Adipocyte (in vitro differentiated cells): ENCODE data around the gene IL1B.
A peak's percentile ranks its signal among the peaks of the same experiment; 100 is the strongest.

Experiments used
- DNase-seq: peaks from one replicate; pipeline ENCODE4 v3.0.0-alpha.2; 2015; ENCODE audit warnings: low read depth
- H3K27me3 ChIP-seq: replicated peaks from 2 replicates; pipeline ENCODE4 v1.7.0; 2013; ENCODE audit warnings: mild to moderate bottlenecking, low read length, moderate library complexity; ENCODE audit not compliant: control insufficient read depth, insufficient read depth
- H3K36me3 ChIP-seq: 2 replicates; pipeline ENCODE4 v1.7.0; 2013; ENCODE audit warnings: low read length, mild to moderate bottlenecking, moderate library complexity; ENCODE audit not compliant: control insufficient read depth, insufficient read depth, severe bottlenecking
- H3K4me1 ChIP-seq: 2 replicates; pipeline ENCODE4 v1.7.0; 2013; ENCODE audit warnings: mild to moderate bottlenecking, low read length, moderate library complexity; ENCODE audit not compliant: control insufficient read depth, insufficient read depth
- H3K4me3 ChIP-seq: 2 replicates; pipeline ENCODE4 v1.7.0; 2013; ENCODE audit warnings: mild to moderate bottlenecking, low read length, moderate library complexity
- H3K9ac ChIP-seq: 2 replicates; pipeline ENCODE4 v1.7.0; 2013; ENCODE audit warnings: mild to moderate bottlenecking, low read length, moderate library complexity
- H3K9me3 ChIP-seq: 2 replicates; pipeline ENCODE4 v1.7.0; 2013; ENCODE audit warnings: mild to moderate bottlenecking, low read length, moderate library complexity; ENCODE audit not compliant: control insufficient read depth

IL1B gene

DNA sequence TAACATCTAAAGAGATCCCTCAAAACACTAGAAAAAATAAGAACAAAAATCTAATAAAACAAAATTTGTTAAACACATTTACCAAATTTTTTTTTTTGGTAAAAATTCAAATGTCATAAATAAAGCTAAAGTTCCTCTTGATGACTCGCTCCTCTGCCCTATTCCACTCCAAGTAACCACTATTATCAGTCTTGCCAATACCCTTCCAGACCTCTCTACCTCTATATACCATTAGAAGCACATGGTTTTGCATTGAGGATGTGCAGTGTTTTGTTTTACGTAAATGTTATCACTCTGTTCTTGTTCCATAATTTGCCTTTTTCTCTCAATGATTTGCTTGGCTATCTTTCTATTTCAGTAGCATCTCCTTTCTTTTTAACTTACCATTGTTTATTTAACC lies 10.9 kb downstream of the IL1B start:
- H3K9ac ChIP-seq, result no peak overlapping the region
- no peaks in the 10 kb centered on the region for H3K36me3 ChIP-seq
- peaks cover 9% of the 10 kb centered on the region for H3K4me1 ChIP-seq
- no peak for DNase-seq
- no peak overlapping the region for H3K4me3 ChIP-seq
- H3K27me3 ChIP-seq, result peaks cover 6% of the 10 kb centered on the region
- H3K9me3 ChIP-seq, result no peaks in the 10 kb centered on the region

DNA sequence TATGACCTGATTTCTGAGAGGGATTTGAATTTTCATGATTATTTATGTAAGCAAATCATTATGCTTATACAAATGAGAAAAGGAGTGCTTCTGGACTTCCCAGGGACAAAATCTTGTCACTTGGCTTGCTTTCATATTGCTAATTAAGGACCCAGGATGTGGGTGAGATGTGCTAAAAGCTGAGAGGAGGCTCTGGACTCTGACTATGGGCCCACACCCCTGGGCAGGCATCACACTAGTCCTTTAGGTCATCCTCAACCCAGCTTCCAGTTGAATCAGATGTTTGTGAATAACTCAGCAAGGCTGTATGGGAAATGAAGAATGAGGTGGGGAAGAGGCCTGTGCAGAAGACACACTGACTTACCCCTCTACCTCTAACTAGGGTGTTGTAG lies 11.9 kb downstream of the IL1B start:
- Histone ChIP-seq H3K36me3 (no peaks in the 10 kb centered on the region), H3K4me3 (no peak overlapping the region), H3K9me3 (no peaks in the 10 kb centered on the region), H3K27me3 (peaks cover 6% of the 10 kb centered on the region), H3K4me1 (peaks cover 9% of the 10 kb centered on the region), H3K9ac (no peak overlapping the region)
- no peak for DNase-seq

DNA sequence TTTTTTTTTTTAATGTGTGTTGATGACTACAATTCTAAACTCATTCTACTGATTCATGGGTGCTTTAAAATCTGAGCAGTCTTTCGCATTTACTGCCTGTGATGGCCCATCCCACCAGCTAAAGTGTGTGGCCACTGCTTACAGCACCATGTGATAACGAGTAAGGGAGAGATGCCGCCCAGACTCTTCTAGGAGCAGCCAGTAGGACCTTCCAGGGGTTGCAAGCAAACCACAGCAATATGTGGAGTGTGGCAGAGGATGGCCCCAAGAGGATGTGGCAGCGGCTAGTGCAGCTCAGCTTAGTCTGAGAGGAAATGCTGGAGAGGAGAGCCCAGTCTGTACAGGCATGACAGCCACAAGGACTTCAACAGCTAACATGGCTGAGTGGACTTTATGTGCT lies 14.9 kb downstream of the IL1B start:
- Histone ChIP-seq H3K27me3 (peaks cover 6% of the 10 kb centered on the region), H3K9me3 (no peaks in the 10 kb centered on the region), H3K4me3 (no peak overlapping the region), H3K4me1 (peaks cover 17% of the 10 kb centered on the region), H3K36me3 (no peaks in the 10 kb centered on the region), H3K9ac (no peak overlapping the region)
- no peak for DNase-seq

DNA sequence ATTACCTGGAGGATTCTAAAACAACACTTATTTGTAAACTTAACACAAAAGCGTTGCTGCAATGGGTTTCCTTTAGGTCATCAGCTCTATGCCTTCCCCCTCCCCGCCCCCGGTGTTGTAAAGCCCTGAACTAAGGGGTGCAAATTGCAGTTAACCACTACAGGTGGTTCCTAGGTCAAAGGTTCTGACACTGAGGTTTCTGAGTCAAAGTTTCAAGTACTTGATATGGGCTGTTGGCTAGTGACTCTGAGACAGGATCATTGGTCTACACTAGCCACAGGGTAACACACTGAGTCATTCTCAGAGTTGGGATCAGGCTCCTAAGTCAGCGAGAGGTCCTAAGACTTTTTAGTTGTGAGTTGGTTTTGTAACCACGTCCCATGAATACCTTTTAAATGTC lies 15.4 kb downstream of the IL1B start:
- Histone ChIP-seq H3K9me3 (no peaks in the 10 kb centered on the region), H3K9ac (no peak overlapping the region), H3K36me3 (no peaks in the 10 kb centered on the region), H3K4me1 (peaks cover 17% of the 10 kb centered on the region), H3K4me3 (no peak overlapping the region), H3K27me3 (peaks cover 6% of the 10 kb centered on the region)
- DNase-seq, result no peak

DNA sequence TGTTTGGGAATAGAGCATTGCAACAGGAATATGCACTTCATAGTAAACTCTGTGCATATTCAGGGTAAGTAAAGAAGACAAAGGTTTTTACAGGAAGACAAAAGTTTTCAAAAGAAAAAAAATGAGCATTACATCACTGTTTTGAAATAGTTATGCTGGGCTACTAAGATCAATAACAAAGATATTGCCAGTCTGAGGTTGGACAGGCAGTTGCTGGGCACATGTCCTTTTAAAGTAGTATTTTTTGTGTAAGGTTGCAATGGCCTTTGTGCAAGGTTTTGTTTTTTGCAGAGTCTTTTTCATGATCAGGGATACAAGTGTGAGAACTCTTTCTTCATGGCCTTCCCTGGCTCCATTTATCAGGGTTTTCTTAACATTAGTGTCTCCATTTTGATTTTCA lies 16.2 kb downstream of the IL1B start:
- peaks cover 17% of the 10 kb centered on the region for H3K4me1 ChIP-seq
- no peak for DNase-seq
- peaks cover 6% of the 10 kb centered on the region for H3K27me3 ChIP-seq
- no peak overlapping the region for H3K4me3 ChIP-seq
- no peak overlapping the region for H3K9ac ChIP-seq
- H3K36me3 ChIP-seq, result no peaks in the 10 kb centered on the region
- no peaks in the 10 kb centered on the region for H3K9me3 ChIP-seq

DNA sequence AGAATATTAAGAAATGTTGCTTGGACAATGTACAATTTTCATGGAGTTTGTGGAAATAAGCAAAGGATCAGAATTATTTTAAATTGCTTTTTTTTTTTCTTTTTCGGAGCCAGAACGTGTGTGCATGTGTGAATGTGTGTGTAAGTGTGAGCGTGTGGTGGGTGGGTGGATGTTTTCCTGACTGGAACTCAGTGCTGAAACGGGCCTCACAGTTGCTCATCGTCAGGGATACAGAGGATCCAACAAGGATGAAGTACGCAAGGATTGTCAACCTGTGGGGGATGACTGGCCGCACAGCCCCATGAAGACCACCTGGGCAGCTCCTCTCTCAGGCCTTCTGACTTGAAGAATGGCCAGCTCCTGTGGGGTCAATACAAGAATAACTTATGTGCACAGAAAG lies 17.5 kb downstream of the IL1B start:
- Histone ChIP-seq H3K4me3 (no peak overlapping the region), H3K36me3 (no peaks in the 10 kb centered on the region), H3K4me1 (peaks cover 16% of the 10 kb centered on the region), H3K9ac (no peak overlapping the region), H3K27me3 (peaks cover 6% of the 10 kb centered on the region), H3K9me3 (no peaks in the 10 kb centered on the region)
- no peak for DNase-seq

DNA sequence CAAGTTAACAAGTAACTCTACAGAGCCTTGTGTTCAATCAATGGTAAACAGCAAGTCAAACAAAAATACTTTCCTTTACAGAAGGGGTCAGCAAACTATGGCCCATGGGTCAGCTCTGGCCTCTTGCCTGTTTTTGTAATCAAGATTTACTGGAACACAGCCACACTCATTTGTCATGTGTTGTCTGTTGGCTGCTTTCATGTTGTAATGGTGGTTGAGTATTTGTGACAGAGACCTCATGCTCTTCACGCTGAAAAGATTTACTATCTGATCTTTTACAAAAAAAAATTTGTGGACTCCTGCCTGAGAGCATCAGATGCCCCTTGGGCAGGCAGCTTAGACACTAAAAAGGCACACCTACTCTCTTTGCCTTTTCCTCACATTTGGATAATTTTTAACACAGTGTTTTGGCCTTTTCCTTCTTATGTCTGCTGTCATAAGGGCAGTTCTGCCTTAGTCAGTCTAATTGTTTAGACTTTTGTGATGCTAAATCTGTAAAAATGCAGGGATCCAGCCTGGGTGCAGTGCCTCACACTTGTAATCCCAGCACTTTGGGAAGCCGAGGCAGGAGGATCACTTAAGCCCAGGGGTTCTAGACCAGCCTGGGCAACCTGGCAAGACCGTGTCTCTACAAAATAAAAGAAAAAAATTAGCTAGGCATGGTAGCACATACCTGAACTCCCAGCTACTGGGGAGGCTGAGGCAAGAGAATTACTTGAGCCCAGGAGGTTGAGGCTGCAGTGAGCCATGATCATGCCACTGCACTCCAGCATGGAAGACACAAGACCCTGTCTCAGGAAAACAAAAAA lies 18.3 kb downstream of the IL1B start:
- Histone ChIP-seq H3K27me3 (peaks cover 6% of the 10 kb centered on the region), H3K9ac (no peak overlapping the region), H3K4me1 (peaks cover 19% of the 10 kb centered on the region), H3K4me3 (no peak overlapping the region), H3K36me3 (no peaks in the 10 kb centered on the region), H3K9me3 (no peaks in the 10 kb centered on the region)
- no peak for DNase-seq

DNA sequence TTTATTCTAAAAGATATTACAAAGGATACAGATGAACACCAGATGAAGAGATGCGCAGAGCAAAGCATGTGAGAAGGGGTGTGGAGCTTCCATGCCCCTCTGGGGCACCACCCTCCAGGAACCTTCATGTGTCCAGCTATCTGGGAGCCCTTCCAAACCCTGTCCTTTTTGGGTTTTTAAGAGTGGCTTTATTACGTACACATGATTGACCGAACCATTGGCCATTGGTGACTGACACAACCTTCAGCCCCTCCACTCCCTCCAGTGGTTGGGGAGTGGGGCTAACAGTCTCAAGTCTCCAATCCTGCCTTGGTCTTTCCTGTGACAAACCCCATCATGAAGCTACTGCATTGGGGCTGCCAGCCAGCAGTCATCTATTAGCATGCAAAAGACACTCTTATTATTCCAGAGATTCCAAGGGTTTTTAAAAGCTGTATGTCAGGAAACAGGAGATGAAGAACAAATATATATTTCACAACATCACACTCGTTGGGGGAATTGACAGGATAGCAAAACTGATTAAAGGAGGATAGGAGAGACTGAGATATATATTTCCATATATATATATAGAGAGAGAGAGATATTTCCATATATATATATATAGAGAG lies 19.4 kb downstream of the IL1B start:
- Histone ChIP-seq H3K4me3 (no peak overlapping the region), H3K36me3 (no peaks in the 10 kb centered on the region), H3K9ac (no peak overlapping the region), H3K4me1 (peaks cover 31% of the 10 kb centered on the region), H3K9me3 (no peaks in the 10 kb centered on the region), H3K27me3 (peaks cover 4% of the 10 kb centered on the region)
- DNase-seq, result no peak

DNA sequence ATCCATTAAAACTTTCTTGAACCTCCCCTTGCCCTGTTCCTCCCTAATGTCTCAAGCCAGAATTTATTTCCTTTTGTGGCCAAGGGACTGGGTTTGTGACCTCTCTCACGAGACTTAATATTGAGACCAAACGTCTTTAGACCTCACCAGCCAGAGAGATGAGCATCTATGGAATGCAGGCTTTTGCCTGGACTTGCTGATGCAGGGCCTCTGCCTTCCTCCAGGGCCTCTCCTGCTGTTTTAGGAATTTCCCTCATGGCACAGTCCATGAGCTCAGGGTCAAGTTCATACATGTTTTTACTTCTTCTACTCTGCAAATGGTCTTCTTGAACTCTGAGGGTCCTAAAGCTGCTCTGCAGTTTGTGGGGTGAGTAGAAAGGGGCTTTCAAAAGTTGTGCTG lies 22.3 kb downstream of the IL1B start:
- no peaks in the 10 kb centered on the region for H3K27me3 ChIP-seq
- H3K9ac ChIP-seq, result no peak overlapping the region
- no peaks in the 10 kb centered on the region for H3K9me3 ChIP-seq
- no peak overlapping the region for H3K4me3 ChIP-seq
- peaks cover 31% of the 10 kb centered on the region for H3K4me1 ChIP-seq
- DNase-seq, result peak; percentile 57
- no peaks in the 10 kb centered on the region for H3K36me3 ChIP-seq

DNA sequence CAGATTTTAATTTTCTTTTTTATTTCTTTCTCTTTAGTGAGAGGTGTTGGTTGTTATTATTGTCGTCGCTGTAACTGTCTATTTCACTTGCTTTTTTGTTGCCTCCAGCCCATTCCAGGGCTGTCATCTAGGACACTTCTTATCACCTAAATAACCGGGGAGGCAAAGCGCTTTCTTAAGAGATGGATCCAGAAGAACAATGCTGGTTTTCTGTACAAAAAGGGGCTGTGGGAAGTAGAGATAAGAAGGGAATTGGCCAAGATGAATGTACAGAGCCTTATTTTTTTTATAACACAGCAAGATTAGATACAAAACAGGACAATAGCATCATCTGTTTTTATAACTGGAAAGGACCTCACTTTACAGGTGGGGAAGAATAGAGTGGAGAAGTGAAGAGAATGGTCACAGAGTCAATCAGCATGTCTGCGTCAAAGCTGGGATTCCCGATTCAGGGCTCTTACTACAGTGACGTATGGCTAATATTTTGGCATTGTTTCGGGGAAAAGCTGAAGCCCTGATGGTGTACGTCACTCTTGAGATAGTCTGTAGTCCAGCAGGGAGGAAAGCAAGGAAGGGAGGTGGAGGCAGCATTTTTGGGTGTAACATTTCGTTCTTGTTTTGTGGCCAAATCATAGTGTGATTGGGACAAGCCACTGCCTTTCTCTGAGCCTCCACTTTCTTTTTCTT lies 23.2 kb downstream of the IL1B start:
- H3K27me3 ChIP-seq, result no peaks in the 10 kb centered on the region
- H3K9me3 ChIP-seq, result no peaks in the 10 kb centered on the region
- H3K4me1 ChIP-seq, result peaks cover 30% of the 10 kb centered on the region
- DNase-seq, result no peak
- no peak overlapping the region for H3K4me3 ChIP-seq
- H3K36me3 ChIP-seq, result no peaks in the 10 kb centered on the region
- no peak overlapping the region for H3K9ac ChIP-seq

DNA sequence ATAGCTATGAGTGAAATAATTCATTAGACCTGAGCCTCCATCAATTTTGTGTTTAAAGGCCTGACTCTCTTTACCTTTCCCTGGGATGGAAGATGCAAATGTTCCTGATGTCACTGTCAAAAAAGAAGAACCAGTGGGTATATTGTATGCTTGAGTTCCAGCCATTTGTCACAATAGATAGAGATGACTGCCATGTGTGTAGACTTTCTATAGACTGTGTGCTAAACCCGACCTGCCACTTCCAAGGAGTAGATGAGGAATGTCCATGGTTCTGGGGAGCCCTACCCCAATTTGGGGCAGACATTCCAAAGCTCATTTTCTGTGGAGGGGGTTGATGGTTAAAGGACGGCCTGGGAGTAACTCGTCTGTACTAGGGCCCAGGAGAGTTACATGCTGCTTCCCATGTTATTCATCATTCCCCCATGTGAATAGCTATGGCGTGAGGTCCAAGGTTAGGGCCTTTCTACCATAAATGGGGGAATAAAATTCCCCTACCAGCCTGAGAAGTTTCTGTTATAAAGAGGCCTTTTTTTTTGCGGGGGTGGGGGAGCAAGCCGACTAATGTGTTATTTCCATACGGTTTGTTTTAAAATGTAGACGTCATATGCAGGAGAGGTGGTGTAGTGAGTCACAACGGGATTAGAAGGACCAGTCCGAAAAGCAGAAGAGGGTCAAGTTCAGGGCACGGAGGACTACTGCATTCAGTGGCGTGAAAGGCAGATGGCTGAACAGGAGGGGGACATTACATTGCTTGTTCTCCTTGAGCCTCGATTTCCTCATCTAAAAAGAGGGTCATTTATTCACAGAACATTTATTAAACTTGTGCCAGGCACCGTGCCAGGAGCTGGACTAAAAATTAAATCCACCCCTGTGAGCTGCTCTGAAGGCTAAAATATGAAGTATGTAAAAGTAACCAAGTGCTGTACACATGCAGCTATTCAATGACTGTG lies 24.0 kb downstream of the IL1B start:
- DNase-seq, result peak; percentile 86
- Histone ChIP-seq H3K4me3 (no peak overlapping the region), H3K4me1 (peaks cover 24% of the 10 kb centered on the region), H3K36me3 (no peaks in the 10 kb centered on the region), H3K9ac (no peak overlapping the region), H3K27me3 (no peaks in the 10 kb centered on the region), H3K9me3 (peaks cover 2% of the 10 kb centered on the region)
